ENCODE results near the gene WDR37.
"Not testable (repeated sequence)": the region's sequence is repeated elsewhere in the genome, so short reads cannot be mapped to it uniquely, and the experiment has no call there.

WDR37 gene

GRCh38 chr10:1153251-1153763, 97.1 kb downstream of the WDR37 start:
- DNase-seq (ENCODE audit: low spot score), result no peak

DNA sequence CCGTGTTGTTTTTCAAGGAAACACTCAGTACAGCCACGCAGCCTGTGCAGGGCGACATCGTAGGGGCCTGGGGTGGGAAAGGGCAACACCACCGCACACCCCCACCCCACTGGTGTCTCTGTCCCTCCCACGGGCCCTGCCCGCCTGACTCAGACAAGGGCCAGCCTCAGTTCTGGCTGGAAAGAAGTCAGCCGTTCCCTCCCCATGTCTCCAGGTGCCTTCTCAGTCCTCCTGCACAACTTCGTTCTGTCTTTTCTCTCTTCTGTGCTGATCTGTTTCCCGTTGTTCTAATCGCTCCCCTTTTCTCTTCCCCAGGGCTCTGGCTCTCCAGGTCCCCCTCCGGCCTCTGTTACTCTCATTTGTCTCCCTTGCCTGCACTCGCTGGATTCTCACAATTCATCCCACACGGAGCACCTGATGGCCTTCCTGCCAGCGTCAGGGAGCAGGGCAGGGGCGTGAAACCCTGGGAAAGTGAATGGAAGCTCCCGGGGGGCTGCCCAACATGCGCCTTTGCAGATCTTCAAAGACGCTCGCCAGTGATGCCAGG, 97.7 kb downstream of the WDR37 start:
- DNase-seq (ENCODE audit: low spot score), result no peak

DNA sequence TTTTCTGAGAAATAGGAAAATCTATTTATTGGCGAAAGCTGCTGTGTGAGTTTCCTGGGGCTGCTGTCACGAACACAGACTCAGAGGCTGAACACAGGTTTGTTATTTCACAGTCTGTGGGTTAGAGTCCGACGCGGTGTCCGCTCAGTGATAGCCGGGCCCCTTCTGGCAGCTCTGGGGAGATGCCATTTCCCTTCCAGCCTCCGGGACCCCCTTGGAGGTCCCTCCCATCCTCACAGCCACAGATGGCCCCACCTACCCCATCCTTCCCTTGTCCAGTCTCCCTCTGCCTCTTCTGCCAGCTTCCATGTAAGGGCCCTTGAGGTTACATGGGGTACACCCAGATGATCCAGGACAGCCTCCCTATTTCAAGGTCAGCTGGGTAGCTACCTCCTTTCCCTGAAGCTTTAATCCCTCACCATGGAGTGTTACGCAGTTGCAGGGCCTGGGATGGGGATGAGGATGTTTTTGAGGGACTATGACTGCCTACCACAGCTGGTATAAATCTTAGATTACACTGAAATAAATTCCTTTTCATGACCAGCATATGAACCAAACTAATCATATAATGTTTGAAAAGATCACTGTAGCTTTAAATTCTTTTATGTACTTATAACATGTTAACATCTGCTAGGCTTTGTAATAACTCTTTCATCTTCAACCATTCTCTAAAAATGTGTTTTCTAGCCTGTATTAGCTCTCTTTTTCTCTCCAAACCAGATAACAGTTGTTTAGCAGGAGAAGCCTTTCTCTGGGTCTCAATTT, 98.5 kb downstream of the WDR37 start:
- no peak for DNase-seq (ENCODE audit: low spot score)

GRCh38 chr10:1155791-1156615, 99.8 kb downstream of the WDR37 start:
- no peak for DNase-seq (ENCODE audit: low spot score)

DNA sequence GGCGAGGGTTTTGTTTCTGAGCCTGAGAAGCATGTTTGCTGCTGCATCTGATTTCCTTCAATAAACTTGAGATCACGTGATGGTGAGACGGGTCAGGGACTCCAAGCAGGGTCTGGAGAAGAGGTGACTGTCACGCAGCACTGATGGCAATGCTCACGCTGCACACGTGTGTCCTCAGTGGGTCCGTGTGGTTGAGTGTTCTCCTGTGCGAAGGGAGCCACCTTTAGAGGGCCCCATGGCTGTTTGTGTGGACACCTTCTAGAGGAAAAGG, 100.4 kb downstream of the WDR37 start:
- no peak for DNase-seq (ENCODE audit: low spot score)

DNA sequence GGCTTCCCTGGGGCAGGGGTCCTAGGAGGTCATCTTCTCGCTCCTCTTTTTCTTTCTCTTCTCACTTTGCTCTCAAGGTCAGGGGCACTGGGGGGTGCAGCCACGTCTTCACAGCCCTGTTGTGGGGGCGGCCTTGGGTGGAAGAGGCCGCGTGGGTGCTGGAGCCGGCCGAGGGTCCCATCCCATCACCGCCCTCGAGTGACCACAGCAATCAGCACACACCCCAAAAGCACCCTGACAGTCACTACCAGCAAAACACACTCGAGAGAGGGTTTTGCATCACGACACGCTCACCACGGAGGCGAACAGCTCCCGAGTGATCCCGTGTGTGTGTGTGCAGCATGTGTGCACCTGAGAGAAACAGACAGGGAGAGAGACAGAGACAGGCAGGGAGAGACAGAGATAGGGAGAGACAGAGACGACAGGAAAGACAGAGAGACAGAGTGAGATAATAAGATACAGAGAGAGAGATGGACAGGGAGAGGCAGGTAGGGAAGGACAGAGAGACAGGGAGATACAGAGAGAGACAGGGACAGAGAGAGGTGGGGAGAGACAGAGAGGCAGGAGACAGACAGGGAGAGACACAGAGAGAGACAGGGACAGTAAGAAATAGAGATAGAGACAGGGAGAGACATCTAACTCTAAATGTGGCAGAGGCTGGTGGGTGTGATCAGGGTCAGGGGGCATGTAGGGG, 100.9 kb downstream of the WDR37 start:
- DNase-seq (ENCODE audit: low spot score), result no peak

DNA sequence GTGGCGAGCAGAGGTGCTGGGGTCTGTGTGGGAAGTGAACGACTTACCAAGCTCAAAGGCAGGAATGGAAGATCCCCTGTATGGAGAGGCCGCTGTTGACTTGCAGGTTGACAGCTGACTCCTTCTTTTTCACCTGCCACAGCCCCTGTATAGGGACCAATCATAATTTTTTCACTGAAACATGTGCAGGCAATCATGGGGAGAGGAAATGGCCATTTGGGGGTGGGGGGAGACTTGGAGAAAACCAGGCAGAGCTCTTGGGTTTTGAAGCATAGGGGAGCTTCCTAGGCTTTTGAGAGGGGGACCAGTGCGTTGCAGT, 101.4 kb downstream of the WDR37 start:
- DNase-seq (ENCODE audit: low spot score), result no peak

DNA sequence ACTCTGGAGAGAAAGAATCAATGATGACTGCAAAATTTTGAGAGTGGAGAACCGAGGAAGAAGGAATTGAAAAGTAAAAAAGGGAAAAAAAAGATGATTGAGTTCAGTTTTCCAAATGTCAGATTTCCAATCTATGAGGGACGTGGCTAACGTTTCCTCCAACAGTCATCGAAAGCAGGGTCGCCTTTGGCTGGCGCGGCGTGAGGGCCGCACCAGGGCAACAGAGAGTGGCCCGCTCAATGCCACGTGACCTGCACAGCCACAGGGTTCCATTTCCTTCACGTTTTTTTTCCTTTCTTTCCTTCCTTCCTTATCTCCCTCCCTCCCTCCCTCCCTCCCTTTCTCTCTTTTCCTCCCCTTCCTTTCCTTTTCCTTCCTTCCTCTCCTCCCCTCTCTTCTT, 101.9 kb downstream of the WDR37 start:
- DNase-seq (ENCODE audit: low spot score), result no peak

- not testable (repeated sequence) for DNase-seq (ENCODE audit: low spot score)
These were observed 102.4 kb downstream of the WDR37 start for GRCh38 chr10:1158536-1158935.

GRCh38 chr10:1159131-1160061, 103.2 kb downstream of the WDR37 start:
- DNase-seq (ENCODE audit: low spot score), result no peak

- no peak for DNase-seq (ENCODE audit: low spot score)
These were observed 104.6 kb downstream of the WDR37 start for GRCh38 chr10:1160561-1161314.

DNA sequence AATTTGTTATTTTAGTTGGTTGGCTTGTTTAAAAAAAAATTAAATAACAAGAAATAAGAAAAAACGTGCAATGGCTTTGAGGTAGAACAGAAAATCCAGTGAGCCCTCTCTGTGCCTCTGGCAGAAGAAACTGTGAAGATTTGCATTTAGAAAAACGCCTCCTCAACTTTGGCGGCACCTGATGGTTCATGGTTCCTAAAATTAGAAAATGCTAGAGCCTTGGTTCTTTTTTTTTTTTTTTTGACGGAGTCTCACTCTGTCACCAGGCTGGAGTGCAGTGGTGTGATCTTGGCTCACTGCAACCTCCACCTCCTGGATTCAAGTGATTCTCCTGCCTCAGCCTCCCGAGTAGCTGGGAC, 105.1 kb downstream of the WDR37 start:
- DNase-seq (ENCODE audit: low spot score), result not testable (repeated sequence)

GRCh38 chr10:1162481-1163203, 106.5 kb downstream of the WDR37 start:
- no peak for DNase-seq (ENCODE audit: low spot score)

- no peak for DNase-seq (ENCODE audit: low spot score)
These were observed 107.0 kb downstream of the WDR37 start for GRCh38 chr10:1163204-1163660.

- no peak for DNase-seq (ENCODE audit: low spot score)
These were observed 107.6 kb downstream of the WDR37 start for GRCh38 chr10:1163831-1164230.

DNA sequence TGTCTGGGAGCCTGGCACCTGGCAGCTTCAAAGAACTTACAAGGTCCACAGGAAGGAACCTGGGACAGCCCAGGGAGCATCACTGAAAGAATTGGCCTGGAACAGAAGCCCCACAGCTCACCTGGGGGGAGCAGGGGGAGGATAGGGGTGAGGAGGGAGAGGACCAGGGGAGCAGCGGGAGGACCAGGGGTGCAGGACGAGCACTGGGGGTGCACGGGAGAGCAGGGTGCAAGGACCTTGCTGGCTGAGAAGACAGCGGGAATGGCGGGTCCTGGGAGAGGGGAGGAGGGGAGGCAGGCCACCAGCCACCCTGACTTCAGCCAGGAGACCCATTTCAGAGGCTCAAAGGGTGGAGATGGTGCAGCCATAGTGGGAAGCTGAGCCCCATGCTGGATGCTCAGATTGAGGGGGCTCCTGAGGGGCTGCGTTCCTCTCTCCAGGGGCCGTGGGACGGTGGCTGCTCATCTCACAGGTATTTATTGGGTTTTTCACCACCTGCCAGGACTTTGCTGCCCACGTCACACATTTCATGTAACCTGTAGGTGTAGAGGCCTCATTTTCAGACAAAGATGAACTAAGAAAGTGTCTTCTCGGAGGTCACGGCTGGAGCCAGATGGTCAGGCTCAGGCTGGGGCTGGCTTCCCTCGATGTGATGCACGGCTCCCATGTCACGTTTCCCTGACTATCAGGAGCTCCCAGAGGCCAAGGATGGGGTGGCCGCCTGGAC, 110.1 kb downstream of the WDR37 start:
- DNase-seq (ENCODE audit: low spot score), result no peak

DNA sequence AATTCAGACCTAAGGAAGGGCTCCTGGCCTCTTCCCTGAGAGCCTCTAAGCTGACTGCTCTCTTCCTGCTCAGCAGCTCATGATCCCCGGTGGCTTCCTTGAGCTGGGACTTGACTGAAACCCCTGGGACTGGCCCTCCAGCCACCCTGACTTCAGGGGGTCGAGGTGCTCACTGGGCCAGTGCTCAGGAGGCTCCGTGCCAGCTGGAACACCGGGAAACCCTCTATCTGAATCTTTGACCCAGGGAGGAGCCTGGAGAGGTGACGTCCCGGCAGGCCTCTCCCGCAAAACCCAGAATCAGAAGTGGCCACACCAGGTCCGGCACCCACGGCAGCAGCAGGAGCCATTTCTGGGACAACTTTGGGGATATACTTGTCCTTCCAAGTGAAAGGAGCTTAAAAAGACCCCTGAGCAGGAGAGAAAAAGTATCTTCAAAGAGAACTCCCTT, 110.7 kb downstream of the WDR37 start:
- no peak for DNase-seq (ENCODE audit: low spot score)

DNA sequence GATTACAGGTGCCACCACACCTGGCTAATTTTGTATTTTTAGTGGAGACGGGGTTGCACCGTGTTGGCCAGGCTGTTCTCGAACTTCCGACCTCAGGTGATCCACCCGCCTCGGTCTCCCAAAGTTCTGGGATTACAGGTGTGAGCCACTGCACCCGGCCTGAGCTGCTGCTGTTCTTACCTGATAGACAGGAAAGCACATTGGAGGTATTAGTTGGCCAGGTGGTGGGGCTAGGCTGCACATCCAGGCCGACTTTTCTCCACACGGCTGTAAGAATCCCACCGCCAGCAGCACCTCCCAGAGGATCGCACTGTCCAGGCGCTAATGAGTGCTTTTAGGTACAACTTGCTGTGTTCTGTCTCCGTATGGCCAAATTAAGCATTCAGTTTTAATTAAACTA, 112.6 kb downstream of the WDR37 start:
- no peak for DNase-seq (ENCODE audit: low spot score)

GRCh38 chr10:1169186-1169885, 113.2 kb downstream of the WDR37 start:
- DNase-seq (ENCODE audit: low spot score), result no peak
